Astrocyte of the spinal cord (primary cell): Measurements from ENCODE around the gene HYAL3.

Source experiments
- DNase-seq: peaks from one replicate; pipeline ENCODE4 v3.0.0; 2011; ENCODE audit warnings: low read depth, low spot score
- H3K4me3 ChIP-seq: 2 replicates; pipeline ENCODE4 v1.5.1; 2011; ENCODE audit warnings: low read depth, mild to moderate bottlenecking, low read length, moderate library complexity
- in situ Hi-C: cut with HindIII; loops from 2 replicates; pipeline ENCODE4 v1.10.0; 2017; ENCODE audit warnings: low sequenced_read_pairs
- TF ChIP-seq, protein P1 (sequence below): IDR thresholded peaks from 2 replicates; pipeline ENCODE4 v1.5.1; 2012; ENCODE audit warnings: low read depth, mild to moderate bottlenecking, low read length, inconsistent platforms

Gene HYAL3

GRCh38 chr3:50298836-50299637, at the start of gene HYAL3, which contains the start of gene NAA80:
TSS of gene HYAL3 (minus strand) at chr3:50299405. CDS start at chr3:50295602, 3,803 bp downstream.
TSS of gene NAA80 (minus strand) at chr3:50299405. CDS start at chr3:50297463, 1,942 bp downstream.
- H3K4me3 ChIP-seq: peak within 1 kb of the TSS; percentile 77
- DNase-seq: peak; percentile 100
- in situ Hi-C loops: no loop called here
- TF ChIP-seq, protein P1, sequence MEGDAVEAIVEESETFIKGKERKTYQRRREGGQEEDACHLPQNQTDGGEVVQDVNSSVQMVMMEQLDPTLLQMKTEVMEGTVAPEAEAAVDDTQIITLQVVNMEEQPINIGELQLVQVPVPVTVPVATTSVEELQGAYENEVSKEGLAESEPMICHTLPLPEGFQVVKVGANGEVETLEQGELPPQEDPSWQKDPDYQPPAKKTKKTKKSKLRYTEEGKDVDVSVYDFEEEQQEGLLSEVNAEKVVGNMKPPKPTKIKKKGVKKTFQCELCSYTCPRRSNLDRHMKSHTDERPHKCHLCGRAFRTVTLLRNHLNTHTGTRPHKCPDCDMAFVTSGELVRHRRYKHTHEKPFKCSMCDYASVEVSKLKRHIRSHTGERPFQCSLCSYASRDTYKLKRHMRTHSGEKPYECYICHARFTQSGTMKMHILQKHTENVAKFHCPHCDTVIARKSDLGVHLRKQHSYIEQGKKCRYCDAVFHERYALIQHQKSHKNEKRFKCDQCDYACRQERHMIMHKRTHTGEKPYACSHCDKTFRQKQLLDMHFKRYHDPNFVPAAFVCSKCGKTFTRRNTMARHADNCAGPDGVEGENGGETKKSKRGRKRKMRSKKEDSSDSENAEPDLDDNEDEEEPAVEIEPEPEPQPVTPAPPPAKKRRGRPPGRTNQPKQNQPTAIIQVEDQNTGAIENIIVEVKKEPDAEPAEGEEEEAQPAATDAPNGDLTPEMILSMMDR: no peak

GRCh38 chr3:50347187-50347813, 48.1 kb upstream of the HYAL3 start:
- in situ Hi-C loops: no loop called here
- no peak overlapping the region for H3K4me3 ChIP-seq
- DNase-seq: peak; percentile 72
- TF ChIP-seq, protein P1: peak; percentile 68

DNA sequence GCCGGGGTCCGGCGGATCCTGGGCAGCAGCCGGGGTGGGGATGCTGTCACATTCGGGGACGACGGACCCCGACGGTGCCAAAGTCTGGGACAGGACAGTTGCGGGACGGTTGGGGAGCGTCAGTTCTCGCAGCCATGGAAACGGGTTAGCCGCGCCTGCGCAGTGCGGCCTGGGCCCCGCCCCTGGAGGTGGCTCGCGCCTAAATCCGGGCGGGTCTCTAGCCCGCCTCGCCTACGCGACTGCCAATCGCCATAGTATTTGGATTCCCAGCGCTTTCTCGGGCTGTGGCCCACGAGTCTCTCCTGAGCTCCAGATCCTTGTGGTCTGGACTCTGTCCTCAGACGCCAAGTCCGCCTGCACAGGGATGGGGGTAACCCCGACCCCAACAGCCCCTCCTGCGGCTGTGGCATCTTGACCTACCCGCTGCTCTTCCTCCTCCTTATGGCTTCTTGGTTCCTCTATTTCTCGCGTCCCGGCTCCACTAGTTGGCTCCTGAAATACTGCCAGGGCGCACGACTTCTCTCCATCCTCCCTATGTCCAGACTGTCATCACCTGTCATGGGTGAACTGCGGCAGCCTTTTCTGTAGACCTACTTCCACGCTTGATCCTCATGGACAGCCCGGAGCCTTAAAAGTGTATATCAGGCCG, 46.5 kb upstream of the HYAL3 start, which contains the start of gene ZMYND10:
ZMYND10 (minus strand) TSS at position 147 of the 649 bp plus-strand sequence. CDS start 153 bp downstream, outside the sequence.
- H3K4me3 ChIP-seq: peak within 1 kb of the TSS; percentile 48
- in situ Hi-C loops: no loop called here
- TF ChIP-seq, protein P1: no peak
- DNase-seq: peak; percentile 21

DNA sequence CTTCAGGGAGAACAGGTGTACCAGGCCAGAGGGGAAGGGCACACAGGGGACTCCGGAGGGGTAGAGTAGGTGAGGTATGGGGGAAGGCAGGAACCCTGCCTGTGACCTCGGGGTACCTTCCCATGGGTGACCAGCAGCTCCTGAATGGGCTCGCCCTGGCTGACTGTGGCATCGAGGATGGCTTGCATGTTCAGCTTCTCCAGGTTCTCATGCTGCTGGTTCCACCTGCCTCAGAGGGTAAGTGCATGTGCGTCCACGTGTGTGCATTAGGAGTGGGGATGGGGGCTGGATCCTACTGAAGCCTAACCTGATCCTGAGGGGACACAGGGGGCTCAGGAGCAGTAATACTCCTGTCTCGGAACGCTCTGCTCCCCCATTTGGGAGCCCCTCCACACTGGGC, 45.8 kb upstream of the HYAL3 start:
- TF ChIP-seq, protein P1: no peak
- peak overlapping the region; percentile 48 for H3K4me3 ChIP-seq
- in situ Hi-C loops: no loop called here
- no peak for DNase-seq

DNA sequence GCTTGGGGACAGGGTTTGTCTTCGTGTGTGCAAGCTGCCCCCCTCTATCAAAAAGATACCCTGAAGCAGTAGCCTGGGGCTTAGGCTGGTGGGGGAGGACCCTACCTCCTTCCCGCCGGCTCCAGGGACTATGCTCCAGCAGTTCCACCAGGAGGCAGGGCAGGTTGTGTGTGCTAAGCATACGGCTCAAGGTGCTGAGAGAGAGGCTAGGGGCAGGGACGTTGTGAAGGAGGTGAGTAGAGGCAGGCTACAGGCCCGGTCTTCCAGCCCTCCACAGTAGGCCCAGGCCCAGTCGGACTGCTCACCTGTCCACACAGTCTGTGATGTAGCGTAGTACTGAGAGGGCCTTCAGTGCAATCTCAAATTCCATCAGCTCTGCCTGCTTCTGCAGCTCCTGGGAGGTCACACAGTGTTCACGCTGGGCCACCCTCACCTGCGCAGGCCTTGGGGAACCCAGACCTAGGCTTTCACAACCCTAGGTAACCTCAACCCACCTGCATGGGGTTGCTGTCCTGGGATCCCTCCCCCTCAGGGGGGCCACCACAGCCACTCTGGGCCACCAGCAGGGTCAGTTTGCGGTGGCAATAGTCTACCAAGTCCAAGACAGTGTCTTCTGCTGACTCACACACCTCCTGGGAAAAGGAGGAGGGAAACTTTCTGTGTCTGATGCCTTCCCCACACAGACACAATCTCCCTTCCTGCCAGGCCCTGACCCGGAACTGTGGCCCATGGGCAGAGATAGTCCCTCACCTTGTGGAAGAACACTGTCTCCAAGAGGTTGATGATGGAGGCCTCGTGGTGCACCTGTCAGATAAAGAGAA, 43.8 kb upstream of the HYAL3 start:
- in situ Hi-C loops: no loop called here
- TF ChIP-seq, protein P1: no peak
- H3K4me3 ChIP-seq: no peak overlapping the region
- no peak for DNase-seq
